WI38 (cell line): ENCODE measurements around the gene LSS.
"Not testable (repeated sequence)": the region's sequence is repeated elsewhere in the genome, so short reads cannot be mapped to it uniquely, and the experiment has no call there.

Experiments
- H3K4me3 ChIP-seq: 2 replicates; pipeline ENCODE4 v1.5.1; 2011; ENCODE audit warnings: low read depth, mild to moderate bottlenecking, control low read depth, low read length
- CTCF ChIP-seq: IDR thresholded peaks from 2 replicates; pipeline ENCODE4 v1.5.1; 2012; ENCODE audit warnings: low read depth, mild to moderate bottlenecking, control low read depth, low read length

The LSS gene

GRCh38 chr21:46145159-46145839 lies 83.3 kb downstream of the LSS start:
- TF ChIP-seq CTCF = no peak
- H3K4me3 ChIP-seq = no peak overlapping the region

GRCh38 chr21:46144464-46145070 lies 84.0 kb downstream of the LSS start:
- TF ChIP-seq CTCF = no peak
- no peak overlapping the region for H3K4me3 ChIP-seq

- H3K4me3 ChIP-seq = no peak overlapping the region
- TF ChIP-seq CTCF = no peak
Observed at GRCh38 chr21:46142582-46143473, 85.7 kb downstream of the LSS start.

DNA sequence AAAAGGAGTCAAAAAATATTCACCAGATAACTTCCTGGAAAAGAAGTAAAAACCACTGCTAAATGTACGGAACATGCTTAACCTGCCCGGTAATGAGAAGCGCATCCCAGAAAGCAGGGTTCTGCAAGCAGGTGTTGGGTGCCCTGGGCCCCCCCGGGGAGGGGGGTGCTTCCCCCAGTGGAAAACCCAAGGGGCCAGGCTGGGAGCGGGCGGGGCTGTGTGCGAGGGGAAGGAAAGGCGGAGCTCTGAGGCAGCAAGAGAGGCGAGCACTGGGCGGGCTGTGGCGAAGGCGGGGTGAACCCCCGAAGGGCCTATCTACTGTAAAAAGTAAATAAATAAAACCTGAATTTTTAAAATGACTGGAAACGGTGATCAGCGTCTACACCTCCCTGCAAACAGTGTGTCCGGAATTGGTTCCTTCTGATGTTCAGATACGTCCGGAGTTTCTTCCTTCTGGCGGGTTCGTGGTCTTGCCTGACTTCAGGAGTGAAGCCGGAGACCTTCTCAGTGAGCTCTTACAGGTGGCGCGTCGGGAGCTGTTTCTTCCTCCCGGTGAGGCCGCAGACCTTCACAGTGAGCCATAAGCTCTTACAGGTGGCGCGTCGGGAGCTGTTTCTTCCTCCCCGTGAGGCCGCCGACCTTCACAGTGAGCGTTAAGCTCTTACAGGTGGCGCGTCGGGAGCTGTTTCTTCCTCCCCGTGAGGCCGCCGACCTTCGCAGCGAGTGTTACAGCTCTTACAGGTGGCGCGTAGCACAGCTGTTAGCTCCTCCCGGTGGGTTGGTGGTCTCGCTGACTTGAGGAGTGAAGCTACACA lies 86.6 kb downstream of the LSS start:
- no peak overlapping the region for H3K4me3 ChIP-seq
- no peak for TF ChIP-seq CTCF

DNA sequence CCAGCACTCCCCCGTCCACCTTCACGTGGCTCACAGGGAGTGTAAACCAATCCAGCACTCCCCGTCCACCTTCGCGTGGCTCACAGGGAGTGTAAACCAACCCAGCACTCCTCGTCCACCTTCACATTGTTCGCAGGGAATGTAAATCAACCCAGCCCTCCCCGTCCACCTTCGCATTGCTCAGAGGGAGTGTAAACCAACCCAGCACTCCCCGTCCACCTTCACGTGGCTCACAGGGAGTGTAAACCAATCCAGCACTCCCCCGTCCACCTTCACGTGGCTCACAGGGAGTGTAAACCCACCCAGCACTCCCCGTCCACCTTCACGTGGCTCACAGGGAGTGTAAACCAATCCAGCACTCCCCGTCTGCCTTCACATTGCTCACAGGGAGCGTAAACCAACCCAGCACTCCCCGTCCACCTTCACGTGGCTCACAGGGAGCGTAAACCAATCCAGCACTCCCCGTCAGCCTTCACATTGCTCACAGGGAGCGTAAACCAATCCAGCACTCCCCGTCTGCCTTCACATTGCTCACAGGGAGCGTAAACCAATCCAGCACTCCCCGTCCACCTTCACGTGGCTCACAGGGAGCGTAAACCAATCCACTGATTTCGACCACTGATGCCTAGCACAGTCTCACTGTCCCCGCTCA lies 88.1 kb downstream of the LSS start:
- not testable (repeated sequence) for H3K4me3 ChIP-seq

GRCh38 chr21:46139686-46140085 lies 88.9 kb downstream of the LSS start:
- no peak for TF ChIP-seq CTCF
- no peak overlapping the region for H3K4me3 ChIP-seq
